ENCODE measurements around the gene CCDC106. TPM values are rescaled to one million over a fixed set of nuclear protein-coding genes. Genes with fewer than 3 reads are reported as not detected.

Gene CCDC106
- total RNA-seq, 4 donors from 2014 or later, result 1.8 to 24.1 (median 8.4) TPM

GRCh38 chr19:55602104-55603001 lies 45.7 kb upstream of the CCDC106 start:
- TF ChIP-seq, protein P1, sequence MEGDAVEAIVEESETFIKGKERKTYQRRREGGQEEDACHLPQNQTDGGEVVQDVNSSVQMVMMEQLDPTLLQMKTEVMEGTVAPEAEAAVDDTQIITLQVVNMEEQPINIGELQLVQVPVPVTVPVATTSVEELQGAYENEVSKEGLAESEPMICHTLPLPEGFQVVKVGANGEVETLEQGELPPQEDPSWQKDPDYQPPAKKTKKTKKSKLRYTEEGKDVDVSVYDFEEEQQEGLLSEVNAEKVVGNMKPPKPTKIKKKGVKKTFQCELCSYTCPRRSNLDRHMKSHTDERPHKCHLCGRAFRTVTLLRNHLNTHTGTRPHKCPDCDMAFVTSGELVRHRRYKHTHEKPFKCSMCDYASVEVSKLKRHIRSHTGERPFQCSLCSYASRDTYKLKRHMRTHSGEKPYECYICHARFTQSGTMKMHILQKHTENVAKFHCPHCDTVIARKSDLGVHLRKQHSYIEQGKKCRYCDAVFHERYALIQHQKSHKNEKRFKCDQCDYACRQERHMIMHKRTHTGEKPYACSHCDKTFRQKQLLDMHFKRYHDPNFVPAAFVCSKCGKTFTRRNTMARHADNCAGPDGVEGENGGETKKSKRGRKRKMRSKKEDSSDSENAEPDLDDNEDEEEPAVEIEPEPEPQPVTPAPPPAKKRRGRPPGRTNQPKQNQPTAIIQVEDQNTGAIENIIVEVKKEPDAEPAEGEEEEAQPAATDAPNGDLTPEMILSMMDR (IDR thresholded peaks at IDR 0.05; ENCODE audit: low read depth), result no peak

DNA sequence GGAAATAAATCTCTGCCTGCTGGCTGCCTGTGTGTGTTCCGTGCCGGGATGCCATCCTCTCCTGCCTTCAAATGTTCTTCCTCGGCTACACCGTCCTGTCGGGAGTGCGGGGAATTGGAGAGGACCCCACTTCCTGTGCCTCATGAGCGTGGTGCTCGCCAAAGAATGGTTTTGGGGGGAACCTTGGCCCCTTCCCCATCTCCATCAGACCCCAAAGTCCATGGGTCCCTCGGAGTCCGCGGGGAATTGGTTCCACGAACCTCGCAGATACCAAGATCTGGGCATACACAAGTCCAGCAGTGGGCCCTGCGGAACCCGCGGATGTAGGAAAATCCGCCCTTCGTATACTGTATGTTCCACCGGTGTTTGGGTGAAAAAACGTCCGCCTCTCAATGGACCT lies 44.9 kb upstream of the CCDC106 start:
- TF ChIP-seq, protein P1 (IDR thresholded peaks at IDR 0.05; ENCODE audit: low read depth), result no peak

GRCh38 chr19:55603581-55604292 lies 44.3 kb upstream of the CCDC106 start:
- TF ChIP-seq, protein P1 (IDR thresholded peaks at IDR 0.05; ENCODE audit: low read depth), result no peak

- TF ChIP-seq, protein P1 (IDR thresholded peaks at IDR 0.05; ENCODE audit: low read depth), result no peak
Observed at GRCh38 chr19:55605207-55605636, 42.8 kb upstream of the CCDC106 start.

DNA sequence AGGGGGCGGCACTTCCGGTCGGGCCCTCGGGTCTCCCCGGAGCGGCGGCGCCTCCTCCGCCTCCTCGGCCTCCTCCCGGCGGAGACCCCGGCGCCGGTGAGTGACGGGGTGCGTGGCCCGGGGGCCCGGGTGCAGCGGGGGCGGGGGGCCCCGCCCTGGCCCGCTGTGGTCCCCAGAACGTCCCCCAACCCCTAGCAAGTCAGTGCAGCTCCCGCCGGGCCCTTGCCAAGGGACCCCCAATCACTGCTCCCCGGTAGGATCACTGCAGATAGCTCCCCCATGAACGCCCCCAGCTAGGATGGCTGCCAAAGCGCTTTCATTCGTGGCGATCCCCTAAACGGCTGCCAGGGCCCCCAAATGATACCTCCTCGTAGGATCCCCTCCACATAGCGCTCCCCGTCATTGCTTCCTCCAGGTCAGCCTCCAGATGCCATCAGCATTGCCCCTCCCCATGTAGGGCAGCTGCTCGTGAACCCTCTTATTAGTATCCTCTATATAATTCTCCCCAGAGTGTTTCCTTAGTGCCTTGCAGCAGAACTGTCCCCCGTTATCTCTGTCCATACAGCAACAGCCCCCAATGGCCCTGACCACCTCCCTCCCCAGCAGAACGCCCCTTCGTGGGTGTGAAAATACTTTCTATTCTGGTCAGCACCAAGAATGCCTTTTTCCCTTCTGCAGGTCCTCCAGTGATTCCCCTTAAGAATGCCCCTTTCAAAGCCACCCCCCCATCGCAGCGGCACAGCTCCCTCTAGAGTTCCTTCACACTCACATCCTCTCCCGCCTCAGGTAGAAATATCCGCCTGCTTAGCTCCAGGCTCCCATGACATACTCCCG lies 42.2 kb upstream of the CCDC106 start, which contains the start of gene ZNF865:
TSS of gene ZNF865 (plus strand) at position 11 of the 834 bp plus-strand sequence. CDS start 7,972 bp downstream, outside the sequence.
- TF ChIP-seq, protein P1 (IDR thresholded peaks at IDR 0.05; ENCODE audit: low read depth), result no peak

DNA sequence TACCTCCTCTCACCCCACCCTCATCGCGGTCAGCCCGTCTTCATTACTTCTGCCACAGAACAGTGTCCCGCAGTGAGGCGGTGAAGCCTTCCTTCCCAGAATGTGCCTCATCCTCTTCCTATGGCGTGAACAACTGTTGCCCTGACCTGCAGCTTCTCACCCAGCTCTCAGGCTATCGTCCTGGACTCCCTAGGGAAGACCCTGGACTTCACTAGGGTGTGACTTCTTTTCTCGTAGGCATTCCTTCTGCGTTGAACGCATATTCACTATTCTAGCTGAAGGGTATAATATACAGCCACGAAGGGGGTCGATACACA lies 41.6 kb upstream of the CCDC106 start:
- TF ChIP-seq, protein P1 (IDR thresholded peaks at IDR 0.05; ENCODE audit: low read depth), result no peak

Measured in subcutaneous adipose tissue (tissue), 4 donors.